Activated CD4-positive, alpha-beta memory T cell treated with anti-CD3 and anti-CD28 coated beads for 36 hours (primary cell): ENCODE measurements around the gene NEURL1B. TPM values are rescaled to one million over a fixed set of nuclear protein-coding genes. Genes with fewer than 3 reads are reported as not detected.

Source experiments
- CTCF ChIA-PET: fragments of 350-600 bp; sonication (Branson Sonifier 250); formaldehyde crosslinking; loops from one replicate; lab custom pipeline; 2021; ENCODE audit warnings: antibody characterized with exemption, inconsistent platforms; lab: Charles Lee
- POLR2A ChIA-PET: fragments of 350-600 bp; sonication (Branson Sonifier 250); formaldehyde crosslinking; loops from one replicate; lab custom pipeline; 2021; ENCODE audit warnings: antibody characterized with exemption; lab: Charles Lee
- DNase-seq: peaks from one replicate; pipeline ENCODE4 v3.0.0-alpha.2; 2020
- H3K27ac Mint-ChIP-seq: one replicate; pipeline ENCODE4 v1.8.0; 2021; ENCODE audit warnings: mixed read lengths
- H3K27me3 Mint-ChIP-seq: one replicate; pipeline ENCODE4 v1.8.0; 2021; ENCODE audit warnings: mixed read lengths
- H3K36me3 Mint-ChIP-seq: one replicate; pipeline ENCODE4 v1.8.0; 2021; ENCODE audit warnings: mixed read lengths
- H3K4me1 Mint-ChIP-seq: one replicate; pipeline ENCODE4 v1.8.0; 2021; ENCODE audit warnings: low read depth, mixed read lengths
- H3K4me3 Mint-ChIP-seq: one replicate; pipeline ENCODE4 v1.8.0; 2021; ENCODE audit warnings: mild to moderate bottlenecking, mixed read lengths
- H3K9me3 Mint-ChIP-seq: one replicate; pipeline ENCODE4 v1.8.0; 2021; ENCODE audit warnings: mixed read lengths
- intact Hi-C: fragments of 100-400 bp; cut with micrococcal nuclease; formaldehyde crosslinking; loops from one replicate; pipeline ENCODE4 v1.15.1; 2023
- total RNA-seq, 2 experiments: library from RNA; stranded (reverse); gene quantifications; one replicate each; pipeline ENCODE4 v1.2.3, GENCODE V29; 2021

NEURL1B gene
- total RNA-seq, 2 experiments from 2014 or later = 0.29 to 0.38 TPM

DNA sequence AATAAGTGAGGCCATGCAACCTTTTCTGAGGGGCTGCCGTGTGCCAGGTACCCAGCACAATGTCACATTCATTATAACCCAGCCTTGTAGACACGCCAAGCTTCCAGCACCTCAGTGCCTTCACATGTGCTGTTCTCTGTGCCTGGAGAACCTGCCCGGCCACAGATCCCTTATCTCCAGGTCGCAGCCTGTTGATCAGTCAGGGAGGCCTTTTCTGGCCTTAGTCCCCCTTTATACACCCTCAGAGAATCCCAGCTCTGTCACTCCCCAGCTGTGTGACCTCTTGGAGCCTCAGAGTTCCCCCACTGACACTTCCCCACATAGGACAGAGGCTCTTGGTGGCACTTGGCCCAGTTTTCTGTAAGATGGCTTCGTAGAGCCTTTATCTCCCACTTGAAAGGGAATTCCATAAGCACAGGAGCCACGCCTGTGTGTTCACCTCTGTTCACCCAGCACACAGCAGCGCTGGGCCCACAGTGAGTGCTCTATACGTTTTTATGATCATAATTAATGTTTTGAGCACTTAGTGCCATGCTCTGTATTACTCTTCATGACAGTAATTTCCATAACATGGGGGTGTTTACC is 38.7 kb downstream of the NEURL1B start:
- ChIA-PET CTCF (no interaction called here), POLR2A (no interaction called here)
- Mint-ChIP-seq H3K27ac (no peak overlapping the region), H3K9me3 (no peaks in the 10 kb centered on the region), H3K27me3 (peaks cover 3% of the 10 kb centered on the region), H3K4me1 (peaks cover 8% of the 10 kb centered on the region), H3K36me3 (no peaks in the 10 kb centered on the region), H3K4me3 (no peak overlapping the region)
- no peak for DNase-seq
- intact Hi-C loops = no loop called here

DNA sequence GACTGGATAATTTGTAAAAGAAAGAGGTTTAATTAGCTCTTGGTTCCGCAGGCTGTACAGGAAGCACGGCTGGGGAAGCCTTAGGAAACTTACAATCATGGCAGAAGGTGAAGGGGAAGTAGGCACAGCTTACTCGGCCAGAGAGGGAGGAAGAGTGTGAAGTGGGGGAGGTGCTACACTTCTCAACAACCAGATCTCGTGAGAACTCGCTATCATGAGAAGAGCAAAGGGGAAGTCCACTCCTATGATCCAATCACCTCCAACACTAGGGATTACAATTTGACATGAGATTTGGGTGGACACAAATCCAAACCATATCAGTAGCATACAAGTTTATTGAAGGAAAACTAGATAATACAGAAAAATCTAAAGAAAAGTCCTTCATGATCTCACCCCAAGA is 39.9 kb downstream of the NEURL1B start:
- H3K36me3 Mint-ChIP-seq = no peaks in the 10 kb centered on the region
- H3K27ac Mint-ChIP-seq = no peak overlapping the region
- H3K4me3 Mint-ChIP-seq = no peak overlapping the region
- CTCF ChIA-PET = no interaction called here
- peaks cover 3% of the 10 kb centered on the region for H3K27me3 Mint-ChIP-seq
- no peaks in the 10 kb centered on the region for H3K9me3 Mint-ChIP-seq
- peaks cover 8% of the 10 kb centered on the region for H3K4me1 Mint-ChIP-seq
- DNase-seq = no peak
- POLR2A ChIA-PET = no interaction called here
- intact Hi-C loops = no loop called here

GRCh38 chr5:172681421-172681820 is 40.4 kb downstream of the NEURL1B start:
- no peaks in the 10 kb centered on the region for H3K9me3 Mint-ChIP-seq
- ChIA-PET POLR2A (no interaction called here), CTCF (interaction anchor here (1.6 kb wide), 1 partner anchor 230 kb away, joined by 3 read pairs; no protein-coding TSS in a partner anchor)
- H3K27me3 Mint-ChIP-seq = peaks cover 3% of the 10 kb centered on the region
- no peaks in the 10 kb centered on the region for H3K36me3 Mint-ChIP-seq
- intact Hi-C loops = no loop called here
- H3K4me3 Mint-ChIP-seq = no peak overlapping the region
- H3K27ac Mint-ChIP-seq = no peak overlapping the region
- DNase-seq = no peak
- H3K4me1 Mint-ChIP-seq = peaks cover 8% of the 10 kb centered on the region

GRCh38 chr5:172683264-172683644 is 42.2 kb downstream of the NEURL1B start:
- H3K36me3 Mint-ChIP-seq = no peaks in the 10 kb centered on the region
- no peaks in the 10 kb centered on the region for H3K9me3 Mint-ChIP-seq
- CTCF ChIA-PET = interaction anchor here (3.9 kb wide), 1 partner anchor 14 kb away, joined by 19 read pairs; no protein-coding TSS in a partner anchor
- no peak for DNase-seq
- peak overlapping the region; percentile 25 for H3K4me3 Mint-ChIP-seq
- H3K4me1 Mint-ChIP-seq = peaks cover 10% of the 10 kb centered on the region
- no peak overlapping the region for H3K27ac Mint-ChIP-seq
- H3K27me3 Mint-ChIP-seq = peaks cover 3% of the 10 kb centered on the region
- POLR2A ChIA-PET = no interaction called here
- intact Hi-C loops = no loop called here

DNA sequence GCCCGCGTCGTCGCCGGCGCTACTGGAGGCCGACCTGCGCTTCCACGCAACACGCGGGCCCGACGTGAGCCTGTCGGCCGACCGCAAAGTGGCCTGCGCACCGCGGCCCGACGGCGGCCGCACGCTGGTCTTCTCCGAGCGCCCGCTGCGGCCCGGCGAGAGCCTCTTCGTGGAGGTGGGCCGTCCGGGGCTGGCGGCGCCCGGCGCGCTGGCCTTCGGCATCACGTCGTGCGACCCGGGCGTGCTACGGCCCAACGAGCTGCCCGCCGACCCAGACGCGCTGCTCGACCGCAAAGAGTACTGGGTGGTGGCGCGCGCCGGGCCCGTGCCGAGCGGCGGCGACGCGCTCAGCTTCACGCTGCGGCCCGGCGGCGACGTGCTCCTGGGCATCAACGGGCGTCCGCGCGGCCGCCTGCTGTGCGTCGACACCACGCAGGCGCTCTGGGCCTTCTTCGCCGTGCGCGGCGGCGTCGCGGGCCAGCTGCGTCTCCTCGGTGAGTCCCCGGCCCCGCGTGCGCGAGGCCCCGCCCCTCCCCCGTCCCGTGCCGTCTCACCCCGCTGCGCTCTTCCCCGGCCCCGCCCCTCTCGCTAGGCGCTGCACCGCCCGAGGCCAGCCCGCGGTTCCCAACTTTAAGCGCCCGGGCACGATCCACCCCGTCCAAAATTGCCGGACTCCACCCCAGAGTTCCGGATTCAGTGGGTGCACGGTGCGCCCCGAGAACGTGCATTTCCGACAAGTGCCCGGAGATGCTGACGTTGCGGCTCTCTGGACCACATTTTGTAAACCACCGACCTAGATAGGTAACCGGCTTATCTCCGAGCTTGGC is 42.8 kb downstream of the NEURL1B start:
- Mint-ChIP-seq H3K9me3 (no peaks in the 10 kb centered on the region), H3K27me3 (peaks cover 3% of the 10 kb centered on the region), H3K36me3 (no peaks in the 10 kb centered on the region), H3K4me3 (peak overlapping the region; percentile 62), H3K4me1 (peaks cover 13% of the 10 kb centered on the region), H3K27ac (no peak overlapping the region)
- ChIA-PET CTCF (interaction anchor here (0.8 to 3.9 kb wide), 2 partner anchors 14 to 232 kb away, joined by 3 to 19 read pairs; no protein-coding TSS in a partner anchor), POLR2A (no interaction called here)
- intact Hi-C loops = loop anchor here (2.0 kb wide), 1 partner anchor 43 kb away; the partner anchor contains the start of gene NEURL1B
- peak; percentile 70 for DNase-seq

- Mint-ChIP-seq H3K4me3 (no peak overlapping the region), H3K36me3 (no peaks in the 10 kb centered on the region), H3K4me1 (peaks cover 15% of the 10 kb centered on the region), H3K9me3 (no peaks in the 10 kb centered on the region), H3K27me3 (peaks cover 3% of the 10 kb centered on the region), H3K27ac (no peak overlapping the region)
- ChIA-PET POLR2A (no interaction called here), CTCF (interaction anchor here (0.6 to 3.9 kb wide), 5 partner anchors 10 to 35 kb away, joined by 3 to 19 read pairs (median 4); no protein-coding TSS in a partner anchor)
- no peak for DNase-seq
- intact Hi-C loops = loop anchor here (2.0 kb wide), 1 partner anchor 44 kb away; the partner anchor contains the start of gene NEURL1B
These were observed 44.0 kb downstream of the NEURL1B start for GRCh38 chr5:172685091-172685490.

DNA sequence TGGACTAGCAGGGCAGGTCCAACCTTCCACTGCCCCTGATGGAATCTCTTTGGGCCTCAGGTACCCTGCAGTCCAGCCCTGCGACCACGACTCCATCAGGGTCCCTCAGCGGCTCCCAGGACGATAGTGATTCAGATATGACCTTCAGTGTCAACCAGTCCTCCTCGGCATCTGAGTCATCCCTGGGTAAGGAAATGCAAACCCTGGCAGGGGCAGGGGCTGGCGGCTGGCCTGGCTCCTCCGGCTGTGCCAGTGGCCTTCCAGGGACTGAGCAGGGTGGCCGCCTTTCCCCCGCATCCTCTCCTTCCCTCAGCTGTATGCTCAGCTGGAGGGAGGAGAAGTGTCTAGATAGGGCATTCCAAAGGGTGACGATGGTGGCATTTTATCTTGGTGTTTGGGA is 45.0 kb downstream of the NEURL1B start:
- intact Hi-C loops = no loop called here
- Mint-ChIP-seq H3K27me3 (peaks cover 3% of the 10 kb centered on the region), H3K36me3 (no peaks in the 10 kb centered on the region), H3K27ac (no peak overlapping the region), H3K4me3 (no peak overlapping the region), H3K9me3 (no peaks in the 10 kb centered on the region), H3K4me1 (peaks cover 19% of the 10 kb centered on the region)
- no peak for DNase-seq
- POLR2A ChIA-PET = no interaction called here
- CTCF ChIA-PET = interaction anchor here (3.9 kb wide), 1 partner anchor 11 kb away, joined by 19 read pairs; no protein-coding TSS in a partner anchor

DNA sequence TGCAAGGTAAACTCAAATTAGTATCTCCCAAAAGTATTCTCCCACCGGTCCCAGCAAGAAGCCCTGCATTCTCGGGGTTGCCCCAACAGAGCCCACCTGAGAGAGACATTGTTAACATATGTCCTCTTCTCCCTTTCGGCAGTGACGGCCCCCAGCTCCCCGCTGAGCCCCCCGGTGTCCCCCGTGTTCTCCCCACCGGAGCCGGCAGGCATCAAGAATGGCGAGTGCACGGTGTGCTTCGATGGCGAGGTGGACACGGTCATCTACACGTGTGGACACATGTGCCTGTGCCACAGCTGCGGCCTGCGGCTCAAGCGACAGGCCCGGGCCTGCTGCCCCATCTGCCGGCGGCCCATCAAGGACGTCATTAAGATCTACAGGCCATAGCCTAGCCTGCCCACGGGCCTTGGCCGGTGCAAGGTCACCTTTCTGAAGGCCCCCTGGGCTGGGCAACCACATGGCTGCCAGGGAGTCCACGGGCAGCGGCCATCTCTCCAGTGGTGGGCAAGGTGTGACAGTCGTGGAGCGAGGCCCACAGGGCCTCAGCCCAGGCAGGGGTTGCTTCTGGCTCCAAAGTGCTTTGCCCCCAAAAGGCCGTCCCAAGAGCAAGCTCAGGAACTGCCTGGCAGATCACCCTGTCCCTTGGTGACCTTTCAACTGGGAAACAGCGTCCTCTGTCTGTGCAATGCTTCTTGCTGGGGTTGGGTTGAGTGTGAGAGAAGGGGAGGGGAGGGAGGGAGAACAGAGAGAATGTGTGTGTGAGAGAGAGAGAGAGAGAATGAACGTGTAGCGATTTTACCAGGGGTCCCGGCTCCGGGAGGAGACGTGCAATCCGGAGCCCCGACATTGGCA is 45.7 kb downstream of the NEURL1B start:
- H3K4me3 Mint-ChIP-seq = no peak overlapping the region

GRCh38 chr5:172687940-172688339 is 46.9 kb downstream of the NEURL1B start:
- no peak overlapping the region for H3K4me3 Mint-ChIP-seq
- no peaks in the 10 kb centered on the region for H3K9me3 Mint-ChIP-seq
- intact Hi-C loops = no loop called here
- H3K27ac Mint-ChIP-seq = no peak overlapping the region
- DNase-seq = no peak
- peaks cover 16% of the 10 kb centered on the region for H3K4me1 Mint-ChIP-seq
- peaks cover 1% of the 10 kb centered on the region for H3K27me3 Mint-ChIP-seq
- ChIA-PET CTCF (interaction anchor here (2.1 kb wide), 1 partner anchor 9 kb away, joined by 7 read pairs; no protein-coding TSS in a partner anchor), POLR2A (interaction anchor here (1.4 kb wide), 1 partner anchor 83 kb away, joined by 3 read pairs; the partner anchor contains the start of gene DUSP1)
- H3K36me3 Mint-ChIP-seq = no peaks in the 10 kb centered on the region

More for the DNA sequence above, 45.7 kb downstream of the NEURL1B start:
- CTCF ChIA-PET = interaction anchor here (2.1 kb wide), 1 partner anchor 10 kb away, joined by 7 read pairs; no protein-coding TSS in a partner anchor
- no peaks in the 10 kb centered on the region for H3K9me3 Mint-ChIP-seq
- no peak overlapping the region for H3K27ac Mint-ChIP-seq
- no peaks in the 10 kb centered on the region for H3K36me3 Mint-ChIP-seq
- H3K4me1 Mint-ChIP-seq = peaks cover 19% of the 10 kb centered on the region
- intact Hi-C loops = no loop called here
- DNase-seq = no peak
- peaks cover 3% of the 10 kb centered on the region for H3K27me3 Mint-ChIP-seq
- POLR2A ChIA-PET = interaction anchor here (1.4 kb wide), 1 partner anchor 84 kb away, joined by 3 read pairs; the partner anchor contains the start of gene DUSP1

DNA sequence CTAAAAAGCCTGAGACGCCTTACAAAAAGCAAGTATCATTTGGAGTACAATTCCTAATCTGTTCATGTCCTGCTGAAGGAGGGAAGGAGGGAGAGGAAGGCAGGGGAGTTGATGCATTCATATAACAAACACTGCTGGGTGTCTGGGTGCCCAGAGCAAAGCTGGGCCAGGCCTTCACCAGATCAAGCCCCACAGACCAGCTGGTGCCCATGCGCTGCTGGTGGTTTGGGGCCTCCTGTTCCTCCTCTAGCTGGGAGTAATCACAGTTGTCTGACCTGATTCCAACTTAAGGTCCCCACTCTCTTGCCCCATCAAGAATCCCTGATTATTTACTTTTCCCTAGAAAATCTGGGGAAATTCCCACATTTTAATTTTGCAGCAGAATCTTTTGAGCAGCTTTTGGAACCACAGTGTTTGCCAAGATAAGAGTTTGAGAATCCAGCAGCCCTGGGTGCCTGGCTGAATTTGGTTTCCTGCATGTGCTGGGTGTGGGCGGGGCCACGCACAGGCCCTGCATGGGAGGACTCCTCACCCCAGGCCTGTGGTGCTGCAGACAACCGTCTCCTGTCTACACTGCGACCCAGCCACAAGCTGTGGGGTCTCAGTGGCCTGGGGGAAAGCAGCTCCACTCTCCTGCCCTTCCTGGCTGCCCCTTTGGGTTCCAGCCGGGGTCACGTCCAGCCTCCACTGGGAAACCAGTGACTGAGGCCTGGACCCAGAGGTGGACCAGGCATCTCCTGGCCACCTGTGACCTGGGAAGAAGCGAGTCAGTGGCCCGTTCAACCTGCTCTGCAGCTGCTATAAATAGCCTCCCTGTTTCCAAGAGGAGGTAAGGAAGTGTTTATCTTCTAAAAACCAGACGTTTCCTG is 47.5 kb downstream of the NEURL1B start:
- DNase-seq = peak; percentile 28
- Mint-ChIP-seq H3K9me3 (no peaks in the 10 kb centered on the region), H3K27ac (no peak overlapping the region), H3K36me3 (no peaks in the 10 kb centered on the region), H3K4me1 (peaks cover 15% of the 10 kb centered on the region), H3K4me3 (no peak overlapping the region), H3K27me3 (no peaks in the 10 kb centered on the region)
- ChIA-PET POLR2A (no interaction called here), CTCF (interaction anchor here (2.1 kb wide), 1 partner anchor 9 kb away, joined by 7 read pairs; no protein-coding TSS in a partner anchor)
- intact Hi-C loops = no loop called here

DNA sequence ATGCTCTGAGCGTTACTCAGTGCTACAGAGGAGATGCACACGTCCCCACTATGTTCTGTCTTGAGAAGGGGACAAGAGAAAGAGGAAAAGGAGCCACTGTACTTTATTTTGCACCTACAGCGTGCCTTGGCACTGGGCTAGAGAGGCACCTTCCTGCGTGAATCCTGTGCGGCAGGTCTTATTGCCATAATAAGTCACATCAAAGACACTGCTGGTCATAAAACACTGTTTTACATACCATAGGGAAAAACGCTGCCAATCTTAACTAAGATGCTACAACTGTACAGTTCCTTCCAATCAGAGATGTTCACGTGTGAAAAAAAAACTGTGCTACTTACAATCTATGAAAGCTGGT is 48.1 kb downstream of the NEURL1B start:
- no peaks in the 10 kb centered on the region for H3K27me3 Mint-ChIP-seq
- ChIA-PET CTCF (no interaction called here), POLR2A (no interaction called here)
- intact Hi-C loops = no loop called here
- no peaks in the 10 kb centered on the region for H3K9me3 Mint-ChIP-seq
- no peak overlapping the region for H3K27ac Mint-ChIP-seq
- H3K36me3 Mint-ChIP-seq = no peaks in the 10 kb centered on the region
- H3K4me3 Mint-ChIP-seq = no peak overlapping the region
- no peak for DNase-seq
- H3K4me1 Mint-ChIP-seq = peaks cover 14% of the 10 kb centered on the region
